Activated CD4-positive, alpha-beta T cell treated with anti-CD3 and anti-CD28 coated beads, Interleukin-10, Interleukin-2, amounts not matched to agents 100 ng/mL and 50 ng/mL, durations not matched to agents 16 hours and 8 hours (primary cell): ENCODE results near the gene FAM78A.
A peak's percentile ranks its signal among the peaks of the same experiment; 100 is the strongest.
"Not testable (repeated sequence)": the region's sequence is repeated elsewhere in the genome, so short reads cannot be mapped to it uniquely, and the experiment has no call there.

ENCODE experiments used
- DNase-seq: peaks from one replicate; pipeline ENCODE4 v3.0.0-alpha.2; 2020

Gene FAM78A

GRCh38 chr9:131279863-131280570, 3.7 kb upstream of the FAM78A start:
- DNase-seq: no peak

GRCh38 chr9:131279196-131279862, 3.0 kb upstream of the FAM78A start:
- DNase-seq: no peak

DNA sequence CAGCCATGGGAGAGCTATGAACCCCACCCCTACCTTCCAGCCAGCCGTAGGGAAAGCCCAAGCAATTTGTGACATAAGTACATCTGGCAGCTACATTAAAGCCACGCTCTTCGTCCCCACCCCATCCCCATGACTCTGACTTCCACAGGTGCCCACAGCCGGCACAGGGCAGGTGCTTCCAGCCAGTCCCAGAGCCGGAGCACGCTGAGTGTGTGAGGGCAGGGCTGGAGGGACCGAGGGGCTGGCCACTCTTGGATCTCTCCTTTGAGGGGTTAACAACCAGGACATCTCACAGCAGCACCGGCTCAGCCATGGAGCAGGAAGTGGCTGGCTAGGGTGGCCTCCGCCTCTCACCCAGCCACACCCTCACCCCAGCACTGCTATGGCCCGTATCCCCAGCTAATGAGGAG, 2.4 kb upstream of the FAM78A start:
- no peak for DNase-seq

- peak; percentile 89 for DNase-seq
Observed at GRCh38 chr9:131277910-131278701, 1.8 kb upstream of the FAM78A start.

- DNase-seq: no peak
Observed at GRCh38 chr9:131277287-131277909, 1.1 kb upstream of the FAM78A start.

GRCh38 chr9:131276891-131277286, 579 bp upstream of the FAM78A start:
- DNase-seq: peak; percentile 58

GRCh38 chr9:131275332-131276093, 797 bp downstream of the FAM78A start:
- peak; percentile 66 for DNase-seq

DNA sequence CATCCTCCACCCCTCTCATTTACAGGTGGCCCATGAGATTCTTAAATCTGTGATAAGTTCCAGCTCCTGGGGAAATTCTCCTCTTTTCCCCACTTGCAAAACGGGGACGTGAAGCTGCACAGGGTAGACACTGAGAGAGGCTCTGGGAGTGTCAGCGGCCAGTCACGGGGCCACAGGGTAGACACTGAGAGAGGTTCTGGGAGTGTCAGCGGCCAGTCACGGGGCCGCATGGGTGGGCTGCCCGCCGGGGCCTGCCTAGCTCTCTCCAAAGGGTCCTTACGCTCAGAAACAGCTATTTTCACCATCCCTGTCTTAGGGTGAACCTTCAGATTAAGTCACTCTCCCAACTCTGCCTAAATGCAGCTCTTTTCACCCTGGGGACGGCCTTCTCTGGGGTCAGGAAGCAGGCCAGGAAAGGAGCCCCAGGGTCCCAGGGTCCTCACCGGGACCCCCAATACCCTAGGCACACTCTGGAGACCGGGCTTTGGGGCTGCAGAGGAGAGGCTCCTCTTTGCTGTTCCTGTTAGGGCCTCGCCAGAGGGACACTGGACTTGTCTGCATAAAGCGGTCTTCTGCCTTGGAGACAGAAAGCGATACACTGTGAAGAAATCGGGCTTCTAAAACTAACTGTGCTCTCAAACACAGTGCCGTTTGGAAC, 1.5 kb downstream of the FAM78A start:
- peak; percentile 56 for DNase-seq

DNA sequence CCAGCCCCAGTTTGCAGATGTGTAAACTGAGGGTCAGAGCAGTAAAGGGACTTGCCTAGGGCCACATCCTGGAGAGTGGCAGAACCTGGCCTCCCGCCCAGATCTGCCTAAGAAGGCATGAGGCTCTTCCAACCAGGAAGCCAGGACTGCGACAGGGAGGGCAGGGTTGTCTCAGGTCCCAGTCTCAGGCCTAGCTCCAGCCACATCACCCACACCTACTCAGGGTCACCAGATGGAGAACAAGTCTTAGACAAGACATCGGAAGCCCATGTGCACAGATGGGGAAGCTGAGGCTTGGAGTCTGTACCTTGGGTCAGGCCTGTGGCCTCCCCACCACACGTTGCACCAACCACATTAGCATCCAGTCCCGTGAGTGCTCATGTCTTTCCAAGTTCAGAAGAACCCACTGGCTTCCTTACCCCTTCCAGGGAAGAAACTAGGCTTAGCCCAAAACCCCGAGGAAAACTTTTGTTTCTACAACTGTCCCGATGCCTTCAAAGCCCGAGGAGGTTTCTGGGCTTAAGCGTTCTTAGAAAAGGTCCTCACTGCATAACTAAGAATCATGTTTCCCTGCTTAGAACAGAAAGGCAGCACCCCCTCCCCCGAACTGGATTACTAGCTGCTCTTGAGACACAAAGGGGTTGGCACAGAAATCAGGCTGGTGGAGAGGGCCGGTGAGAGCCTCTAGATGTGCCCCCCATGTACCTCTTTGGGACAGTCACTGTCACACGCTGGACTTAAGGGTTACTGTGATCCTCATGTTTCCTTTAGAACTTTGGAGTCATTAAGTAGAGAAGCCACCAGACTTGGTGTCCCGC, 2.2 kb downstream of the FAM78A start:
- DNase-seq: peak; percentile 65

DNA sequence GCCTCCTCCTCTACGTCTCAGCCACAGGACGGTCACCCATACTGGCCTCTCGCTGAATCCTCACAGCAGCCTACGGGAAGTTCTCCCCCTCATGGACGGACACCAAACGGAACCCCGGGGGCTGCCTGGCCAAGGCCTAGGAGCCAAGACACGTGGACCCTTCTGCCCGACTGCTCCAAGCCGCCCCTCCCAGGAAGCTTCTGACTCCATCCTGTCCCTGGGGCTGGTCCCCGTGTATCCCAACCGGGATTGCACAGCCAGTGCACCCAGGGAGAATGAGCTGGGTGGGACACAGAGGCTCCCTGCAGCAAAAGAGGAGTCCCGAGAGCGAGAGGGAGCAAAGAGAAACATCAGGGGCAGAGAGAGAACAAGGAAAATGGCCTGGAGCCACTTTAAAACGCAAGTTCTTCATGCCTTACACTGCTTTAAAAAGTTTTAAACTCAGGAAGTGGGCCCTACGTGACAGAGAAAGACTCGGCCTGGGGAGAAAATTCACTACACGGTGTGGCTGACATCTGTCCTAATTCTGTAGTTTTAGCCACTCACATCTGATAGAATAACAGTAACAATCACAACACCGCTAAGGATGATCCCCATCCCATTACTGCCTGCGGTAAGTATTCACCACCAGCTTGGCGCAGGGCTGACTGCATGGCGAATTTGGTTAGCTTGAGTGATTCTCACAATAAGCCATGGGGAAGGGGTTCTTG, 3.0 kb downstream of the FAM78A start:
- DNase-seq: peak; percentile 58

GRCh38 chr9:131272212-131272611, 4.1 kb downstream of the FAM78A start:
- DNase-seq: peak; percentile 32

GRCh38 chr9:131271506-131271931, 4.8 kb downstream of the FAM78A start:
- no peak for DNase-seq

DNA sequence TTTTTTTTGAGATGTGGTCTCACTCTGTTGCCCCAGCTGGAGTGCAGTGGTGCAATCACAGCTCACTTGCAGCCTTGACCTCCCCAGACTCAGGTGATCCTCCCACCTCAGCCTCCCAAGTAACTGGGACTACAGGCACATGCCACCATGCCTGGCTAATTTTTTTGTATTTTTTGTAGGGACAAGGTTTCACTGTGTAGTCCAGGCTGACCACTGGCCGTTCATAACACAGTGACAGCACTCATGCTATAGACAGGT, 5.4 kb downstream of the FAM78A start:
- not testable (repeated sequence) for DNase-seq

DNA sequence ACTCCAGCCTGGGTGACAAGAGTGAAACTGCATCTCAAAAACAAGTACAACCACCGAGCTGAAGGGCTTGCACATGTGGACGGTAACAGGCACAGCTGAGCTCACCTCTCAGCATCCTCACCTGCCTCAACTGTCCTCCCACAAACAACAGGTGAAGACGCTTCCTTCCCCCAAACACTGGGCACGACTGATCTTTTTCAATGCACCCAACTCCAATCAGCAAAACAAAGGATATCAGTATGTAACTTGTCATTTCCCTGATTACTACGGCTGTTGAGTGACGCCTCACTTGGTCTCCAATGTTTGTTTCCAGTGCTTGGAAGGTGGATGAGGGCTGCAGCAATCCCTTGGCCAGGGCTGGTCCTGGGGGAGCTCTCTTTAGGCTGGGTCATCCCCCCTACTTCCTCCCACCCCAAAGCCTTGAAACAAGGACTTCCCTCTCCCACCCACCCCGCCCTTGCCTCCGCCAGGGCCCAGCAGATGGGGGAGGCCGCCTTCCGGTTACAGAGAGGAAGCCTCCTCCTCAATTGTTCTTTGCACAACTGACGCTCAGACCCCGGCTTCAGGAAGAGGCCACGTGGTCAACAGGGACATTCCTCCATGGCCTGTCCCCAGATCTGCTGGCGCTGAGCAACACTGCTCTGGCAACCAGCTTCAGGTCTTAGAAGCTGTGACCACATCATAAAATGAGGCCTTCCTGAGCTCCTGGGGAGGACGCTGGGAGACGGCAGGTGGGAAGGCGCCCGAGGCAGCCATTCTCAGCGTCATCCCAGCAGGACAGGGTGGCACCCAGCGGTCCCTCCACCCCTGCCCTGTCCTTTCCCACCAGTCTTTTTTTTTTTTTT, 5.9 kb downstream of the FAM78A start:
- peak; percentile 82 for DNase-seq

DNA sequence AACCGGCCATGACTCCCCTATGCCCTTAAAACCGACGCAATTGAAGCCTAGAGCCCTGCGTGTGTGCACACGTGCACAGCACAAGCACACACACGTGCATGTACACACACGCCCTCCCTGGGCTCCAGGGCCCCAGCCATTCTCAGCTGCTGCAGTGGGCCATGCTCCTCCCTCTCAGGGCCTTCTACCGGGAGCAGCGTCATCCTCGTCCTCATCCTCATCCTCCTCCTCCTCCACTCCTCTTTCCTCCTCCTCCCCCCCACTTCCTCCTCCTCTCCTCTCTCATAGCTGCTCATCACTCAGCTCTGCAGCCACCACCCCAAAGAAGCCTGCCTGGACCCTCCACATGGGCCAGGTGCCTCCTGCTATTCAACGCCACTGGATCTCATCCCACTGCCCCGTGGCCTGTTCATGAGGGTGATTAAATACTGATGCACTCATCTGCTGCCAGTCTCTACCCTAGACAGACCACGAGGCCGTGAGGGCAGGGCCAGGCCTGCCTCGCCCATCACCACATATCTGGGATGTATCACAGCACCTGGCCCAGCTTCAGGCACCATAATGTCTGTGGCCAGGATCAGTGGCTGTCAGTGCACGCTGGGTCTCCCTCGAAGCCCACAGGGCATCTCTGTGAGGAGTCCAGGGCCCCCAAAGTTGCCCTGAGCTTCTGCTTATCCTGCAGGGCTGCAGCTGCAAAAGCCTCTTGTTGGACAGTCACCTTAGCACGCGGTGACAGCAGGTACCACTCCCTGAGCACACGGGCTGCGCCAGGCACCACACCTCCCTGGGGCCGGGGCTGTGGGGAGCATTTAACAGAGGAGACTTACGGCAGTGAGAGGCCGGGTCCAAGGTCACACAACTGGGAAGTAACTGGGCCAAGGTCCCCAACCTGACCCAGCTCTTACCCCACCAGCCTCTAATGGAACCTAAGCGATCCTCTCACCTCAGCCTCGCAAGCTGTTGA, 9.8 kb downstream of the FAM78A start:
- peak; percentile 80 for DNase-seq

GRCh38 chr9:131264231-131264630, 12.1 kb downstream of the FAM78A start:
- DNase-seq: no peak

DNA sequence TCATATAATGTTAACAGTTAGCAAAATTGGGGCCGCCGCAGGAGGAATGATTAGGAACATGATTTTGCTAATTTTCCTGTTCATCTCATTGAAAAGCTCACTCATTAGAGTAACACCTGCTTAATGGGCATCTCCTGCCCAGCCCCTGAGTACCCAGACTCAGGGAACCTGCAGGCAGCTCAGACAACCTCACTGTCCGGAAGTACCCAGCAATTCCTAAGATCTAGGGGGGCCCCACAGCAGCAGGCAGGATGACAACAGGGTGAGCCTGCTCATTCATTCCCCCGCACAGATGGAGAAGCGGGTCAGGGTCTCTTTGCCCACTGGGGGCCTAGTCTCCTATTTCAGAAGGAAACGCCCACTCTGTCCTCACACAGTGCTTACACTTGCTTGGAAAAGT, 12.6 kb downstream of the FAM78A start:
- no peak for DNase-seq

DNA sequence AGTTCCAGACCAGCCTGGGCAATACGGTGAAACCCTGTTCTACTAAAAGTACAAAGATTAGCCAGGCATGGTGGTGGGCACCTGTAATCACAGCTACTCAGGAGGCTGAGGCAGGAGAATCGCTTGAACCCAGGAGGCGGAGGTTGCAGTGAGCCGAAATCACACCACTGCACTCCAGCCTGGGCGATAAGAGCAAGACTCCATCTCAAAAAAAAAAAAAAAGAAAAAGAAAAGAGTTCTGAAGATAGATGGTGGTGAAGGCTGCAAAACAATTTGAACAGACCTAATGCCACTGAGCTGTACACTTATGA, 13.3 kb downstream of the FAM78A start:
- not testable (repeated sequence) for DNase-seq
